Tibial nerve (tissue), 4 donors: ENCODE results near the gene KDM1B.

Source experiments
- CTCF ChIP-seq, 5 experiments: fragments of 200-600 bp in 3 of 5; fragments of 450-650 bp in 2 of 5; sonication (generic) in 3 of 5; IDR thresholded peaks; one replicate each; pipeline ENCODE4 v1.5.1; 2016 to 2019; ENCODE audit warnings: antibody characterized with exemption in 5 of 5, mild to moderate bottlenecking in 3 of 5, moderate library complexity in 2 of 5
- EP300 ChIP-seq, 2 donors: sonication (generic); formaldehyde crosslinking; IDR thresholded peaks; one replicate each; pipeline ENCODE4 v1.6.1; 2017; ENCODE audit warnings: antibody characterized with exemption in 2 of 2, mild to moderate bottlenecking in 1 of 2
- POLR2A ChIP-seq, 2 donors: fragments of 450-650 bp; IDR thresholded peaks; one replicate each; pipeline ENCODE4 v1.6.1; 2017; ENCODE audit warnings: antibody characterized with exemption in 2 of 2, mild to moderate bottlenecking in 2 of 2, moderate library complexity in 2 of 2

- TF ChIP-seq EP300 (IDR thresholded peaks at IDR 0.05) (no peak), POLR2A (IDR thresholded peaks at IDR 0.05) (no peak), CTCF (IDR thresholded peaks at IDR 0.05) (no peak)
Observed at GRCh38 chr6:18206591-18206990, 51.4 kb downstream of the KDM1B start.
